GM08714 (cell line): ENCODE results near the gene DRC3.

Experiments used
- H3K4me3 ChIP-seq: fragments of 200-500 bp; sonication (Bioruptor generic); 2 replicates; pipeline ENCODE4 v1.5.1; 2014; ENCODE audit warnings: mild to moderate bottlenecking, low read length, inconsistent platforms
- ZNF274 ChIP-seq: IDR thresholded peaks from 2 replicates; pipeline ENCODE4 v1.6.1; 2012; ENCODE audit warnings: mild to moderate bottlenecking, low read depth, low read length

Gene DRC3

DNA sequence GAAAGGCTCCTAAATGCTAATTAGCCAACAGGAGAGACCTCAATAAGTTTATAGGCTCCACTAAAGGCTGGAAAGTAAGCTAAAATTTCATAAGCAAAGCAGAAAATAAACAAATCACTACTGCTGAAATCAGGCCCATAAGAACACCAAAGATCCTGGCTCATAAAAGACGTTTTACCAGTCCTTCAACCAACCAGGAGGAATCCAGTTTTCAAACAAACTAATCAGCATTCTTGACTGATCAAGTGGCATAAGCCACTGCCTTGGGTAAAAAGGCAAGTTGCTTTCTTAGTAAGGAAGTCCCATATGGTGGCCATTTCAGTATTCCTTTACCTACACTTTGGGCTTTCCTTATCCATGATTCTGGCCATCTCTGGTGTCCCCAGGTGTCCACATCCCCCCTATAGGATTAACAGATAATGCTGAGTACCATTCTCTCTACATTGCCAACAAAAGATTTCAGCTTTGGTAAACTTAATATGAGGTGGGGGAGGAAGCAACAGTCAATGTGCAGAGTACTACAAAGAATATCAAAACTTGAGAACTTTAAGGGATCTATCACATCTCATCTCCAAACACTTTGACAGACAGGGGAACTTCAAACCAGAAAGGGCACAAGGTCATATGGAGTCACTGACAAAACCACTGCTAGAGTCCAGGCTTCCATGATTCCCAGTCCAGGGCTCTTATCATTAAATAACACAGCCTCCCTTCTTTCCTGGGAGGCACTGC lies 1.8 kb upstream of the DRC3 start:
- TF ChIP-seq ZNF274 = no peak
- H3K4me3 ChIP-seq = peak overlapping the region; percentile 86

- TF ChIP-seq ZNF274 = no peak
- peak overlapping the region; percentile 86 for H3K4me3 ChIP-seq
Measured at GRCh38 chr17:17971431-17972125, 1.1 kb upstream of the DRC3 start.

DNA sequence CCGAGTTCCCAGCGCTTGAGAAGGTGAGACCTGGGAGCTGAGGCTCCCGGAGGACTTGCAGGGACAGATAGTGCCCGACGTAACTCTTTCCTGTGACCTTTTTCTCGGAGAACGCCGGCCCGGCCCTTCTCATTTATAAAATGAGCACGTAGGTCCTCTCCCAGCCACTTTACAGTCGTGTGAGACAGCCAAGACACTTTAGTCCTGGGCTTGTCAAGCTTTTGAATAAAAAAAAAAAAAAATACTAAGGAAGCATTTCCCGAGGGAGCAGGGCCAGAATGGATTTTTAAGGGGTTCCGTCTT lies 241 bp downstream of the DRC3 start:
- H3K4me3 ChIP-seq = peak overlapping the region; percentile 83
- no peak for TF ChIP-seq ZNF274

DNA sequence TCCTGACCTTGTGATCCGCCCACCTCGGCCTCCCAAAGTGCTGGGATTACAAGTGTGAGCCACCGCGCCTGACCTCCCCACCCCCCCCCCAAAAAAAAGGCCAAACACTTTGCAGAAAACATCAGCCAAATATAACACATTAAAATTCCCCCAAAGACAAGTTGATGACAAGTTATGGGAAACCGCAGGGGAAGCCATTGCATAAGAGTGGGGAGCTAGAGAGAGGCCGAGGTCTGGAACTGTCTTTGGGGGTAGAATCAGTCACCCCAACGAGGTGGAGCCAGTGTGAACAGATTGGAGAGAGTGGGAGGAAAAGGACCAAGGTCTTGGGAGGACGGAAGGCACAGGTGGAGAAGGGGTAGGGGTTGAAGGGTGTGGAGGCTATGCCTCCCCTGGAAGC lies 2.8 kb downstream of the DRC3 start:
- TF ChIP-seq ZNF274 = no peak

GRCh38 chr17:17976931-17977570 lies 4.4 kb downstream of the DRC3 start:
- no peak overlapping the region for H3K4me3 ChIP-seq
- no peak for TF ChIP-seq ZNF274

More for the DNA sequence above, 2.8 kb downstream of the DRC3 start:
- no peak overlapping the region for H3K4me3 ChIP-seq

DNA sequence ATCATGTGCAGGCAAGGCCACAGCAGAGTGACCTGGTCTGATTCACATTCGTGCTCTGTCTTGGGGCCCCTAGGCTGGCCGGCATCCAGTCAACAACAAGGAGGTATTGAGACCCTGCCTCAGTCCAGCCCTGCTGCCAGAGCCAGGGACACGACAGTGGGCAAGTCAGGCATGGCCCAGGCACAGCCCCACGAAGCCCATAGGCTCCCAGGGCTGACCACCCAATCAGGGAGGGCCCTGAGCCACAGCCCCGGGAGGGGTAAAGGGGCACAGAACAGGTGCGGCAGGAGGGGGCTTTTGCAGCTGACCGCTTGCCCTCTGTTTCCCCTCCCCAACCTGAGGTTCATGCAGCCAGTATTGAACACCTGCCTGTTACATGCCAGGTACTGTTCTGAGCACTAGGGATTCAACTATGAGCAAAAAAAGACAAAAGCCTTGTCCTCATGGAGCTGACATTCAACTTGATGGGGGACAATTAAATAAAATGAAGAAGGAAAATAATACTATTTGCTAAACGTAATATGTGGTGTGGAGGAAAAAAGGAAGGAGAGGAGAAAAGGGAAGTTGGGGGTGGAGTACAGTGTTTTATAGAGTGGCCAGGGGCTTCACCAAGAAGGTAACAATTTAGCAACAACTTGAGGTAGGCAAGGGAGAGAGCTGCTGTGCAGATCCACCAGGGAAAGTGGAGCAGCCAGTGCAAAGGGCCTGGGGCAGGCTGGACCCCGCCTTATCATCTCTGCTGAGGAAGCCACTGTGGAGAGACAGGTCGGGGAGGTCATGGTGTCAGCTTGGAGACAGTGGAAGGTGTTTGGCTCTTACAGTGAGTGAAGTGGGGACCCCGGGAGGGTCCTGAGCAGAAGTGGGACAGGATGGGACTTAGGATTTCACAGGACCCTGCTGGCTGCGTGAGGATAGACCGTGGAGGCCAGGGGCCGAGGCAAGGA lies 6.1 kb downstream of the DRC3 start:
- H3K4me3 ChIP-seq = no peak overlapping the region
- TF ChIP-seq ZNF274 = no peak

GRCh38 chr17:17979778-17980177 lies 7.1 kb downstream of the DRC3 start:
- H3K4me3 ChIP-seq = no peak overlapping the region
- no peak for TF ChIP-seq ZNF274

GRCh38 chr17:17981330-17981729 lies 8.7 kb downstream of the DRC3 start:
- H3K4me3 ChIP-seq = no peak overlapping the region
- TF ChIP-seq ZNF274 = no peak

- no peak overlapping the region for H3K4me3 ChIP-seq
- TF ChIP-seq ZNF274 = no peak
Measured at GRCh38 chr17:17982801-17983200, 10.1 kb downstream of the DRC3 start.

DNA sequence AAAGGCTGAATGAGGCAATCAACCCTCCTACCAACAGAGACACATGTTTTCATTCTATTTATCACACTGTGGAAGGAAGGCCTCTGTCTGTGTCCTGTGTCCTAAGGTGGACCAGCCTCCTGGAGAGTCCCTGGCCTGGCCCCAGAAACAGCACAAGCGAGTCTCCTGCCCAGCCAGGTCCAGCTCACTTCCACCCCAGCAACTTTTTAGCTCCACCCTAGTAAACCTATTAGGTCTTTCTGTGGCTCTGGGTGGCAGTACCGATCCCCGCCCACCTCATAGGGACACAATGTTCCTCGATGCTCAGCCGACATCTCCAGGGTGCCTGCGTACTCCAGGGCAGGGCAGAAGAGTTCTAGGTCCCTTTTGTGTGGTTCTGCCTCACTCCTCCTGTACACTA lies 10.7 kb downstream of the DRC3 start:
- TF ChIP-seq ZNF274 = no peak
- H3K4me3 ChIP-seq = no peak overlapping the region

DNA sequence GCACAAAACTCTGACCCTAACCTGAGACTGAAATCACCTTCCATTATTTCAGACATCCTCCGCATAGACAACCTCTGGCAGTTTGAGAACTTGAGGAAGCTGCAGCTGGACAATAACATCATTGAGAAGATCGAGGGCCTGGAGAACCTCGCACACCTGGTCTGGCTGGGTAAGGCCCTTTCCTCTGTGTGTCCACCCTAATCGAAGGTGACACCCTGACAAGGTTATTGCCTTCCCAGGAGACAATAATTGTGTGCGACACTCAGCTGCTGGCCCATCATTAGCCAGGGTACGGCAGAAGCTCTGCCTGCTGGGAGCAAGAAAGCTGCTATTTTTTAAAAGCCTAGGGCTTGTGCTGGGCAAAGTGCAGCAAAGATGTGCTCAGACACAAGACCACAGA lies 11.1 kb downstream of the DRC3 start:
- TF ChIP-seq ZNF274 = no peak
- no peak overlapping the region for H3K4me3 ChIP-seq

GRCh38 chr17:17985153-17985552 lies 12.5 kb downstream of the DRC3 start:
- no peak for TF ChIP-seq ZNF274
- no peak overlapping the region for H3K4me3 ChIP-seq

GRCh38 chr17:17985555-17985954 lies 12.9 kb downstream of the DRC3 start:
- TF ChIP-seq ZNF274 = no peak
- no peak overlapping the region for H3K4me3 ChIP-seq
